Common myeloid progenitor, CD34-positive (primary cell): ENCODE results near the gene HKDC1.
A peak's percentile ranks its signal among the peaks of the same experiment; 100 is the strongest.

Source experiments
- CTCF ChIA-PET: fragments of 350-600 bp; sonication (Branson Sonifier 250); formaldehyde crosslinking; loops from one replicate; lab custom pipeline; 2021; ENCODE audit warnings: antibody characterized with exemption; lab: Charles Lee
- POLR2A ChIA-PET: fragments of 350-600 bp; sonication (Branson Sonifier 250); formaldehyde crosslinking; loops from one replicate; lab custom pipeline; 2021; ENCODE audit warnings: antibody characterized with exemption; lab: Charles Lee
- DNase-seq, 3 donors: peaks; one replicate each; pipeline versions ENCODE4 v3.0.0 to v3.0.0-alpha.2; 2013
- H3K27ac ChIP-seq, 2 experiments: 1 replicate in 1 of 2; 2 replicates in 1 of 2; pipeline ENCODE4 v1.7.0; 2013; ENCODE audit warnings: inconsistent platforms in 2 of 2, low read length in 2 of 2, mild to moderate bottlenecking in 2 of 2, low read depth in 1 of 2, moderate library complexity in 1 of 2; ENCODE audit not compliant: severe bottlenecking in 2 of 2, insufficient read depth in 1 of 2, poor library complexity in 1 of 2
- H3K27me3 ChIP-seq, 5 experiments: replicated peaks in 2 of 5; 1 replicate in 3 of 5; 2 replicates in 2 of 5; pipeline versions ENCODE4 v1.6.1 to v1.7.0; 2013; ENCODE audit warnings: low read length in 4 of 5, mild to moderate bottlenecking in 2 of 5, moderate library complexity in 2 of 5, inconsistent platforms in 1 of 5; ENCODE audit not compliant: insufficient read depth in 5 of 5, control insufficient read depth in 4 of 5
- H3K36me3 ChIP-seq, 4 experiments: 1 replicate in 2 of 4; 2 replicates in 2 of 4; pipeline versions ENCODE4 v1.6.1 to v1.7.0; 2013; ENCODE audit warnings: low read length in 3 of 4, control low read depth in 1 of 4, mild to moderate bottlenecking in 1 of 4; ENCODE audit not compliant: control insufficient read depth in 4 of 4, insufficient read depth in 4 of 4
- H3K4me1 ChIP-seq, 4 experiments: 1 replicate in 3 of 4; 2 replicates in 1 of 4; pipeline versions ENCODE4 v1.6.1 to v1.7.1; 2013; ENCODE audit warnings: low read length in 3 of 4, mild to moderate bottlenecking in 3 of 4, control low read depth in 1 of 4, inconsistent platforms in 1 of 4, moderate library complexity in 1 of 4; ENCODE audit not compliant: control insufficient read depth in 4 of 4, insufficient read depth in 4 of 4; ENCODE audit errors: control extremely low read depth in 1 of 4
- H3K4me3 ChIP-seq, 7 experiments: 1 replicate in 4 of 7; 2 replicates in 3 of 7; pipeline versions ENCODE4 v1.5.1 to v1.7.0; 2013; ENCODE audit warnings: mild to moderate bottlenecking in 7 of 7, low read length in 6 of 7, moderate library complexity in 6 of 7, inconsistent platforms in 2 of 7, low read depth in 2 of 7, control low read depth in 1 of 7; ENCODE audit not compliant: insufficient read depth in 4 of 7, control insufficient read depth in 1 of 7; ENCODE audit errors: extremely low read depth in 1 of 7
- H3K9me3 ChIP-seq, 5 experiments: 1 replicate in 4 of 5; 2 replicates in 1 of 5; pipeline versions ENCODE4 v1.6.1 to v1.7.1; 2013; ENCODE audit warnings: low read length in 4 of 5, mild to moderate bottlenecking in 2 of 5, inconsistent platforms in 1 of 5, low read depth in 1 of 5, moderate library complexity in 1 of 5; ENCODE audit not compliant: control insufficient read depth in 4 of 5, insufficient read depth in 2 of 5; ENCODE audit errors: control extremely low read depth in 1 of 5
- WGBS: methylation state at CpG from one replicate; pipeline ENCODE4 v1.1.5; 2013; ENCODE audit not compliant: insufficient coverage; 5-methylcytosine and 5-hydroxymethylcytosine counted together

Gene HKDC1

DNA sequence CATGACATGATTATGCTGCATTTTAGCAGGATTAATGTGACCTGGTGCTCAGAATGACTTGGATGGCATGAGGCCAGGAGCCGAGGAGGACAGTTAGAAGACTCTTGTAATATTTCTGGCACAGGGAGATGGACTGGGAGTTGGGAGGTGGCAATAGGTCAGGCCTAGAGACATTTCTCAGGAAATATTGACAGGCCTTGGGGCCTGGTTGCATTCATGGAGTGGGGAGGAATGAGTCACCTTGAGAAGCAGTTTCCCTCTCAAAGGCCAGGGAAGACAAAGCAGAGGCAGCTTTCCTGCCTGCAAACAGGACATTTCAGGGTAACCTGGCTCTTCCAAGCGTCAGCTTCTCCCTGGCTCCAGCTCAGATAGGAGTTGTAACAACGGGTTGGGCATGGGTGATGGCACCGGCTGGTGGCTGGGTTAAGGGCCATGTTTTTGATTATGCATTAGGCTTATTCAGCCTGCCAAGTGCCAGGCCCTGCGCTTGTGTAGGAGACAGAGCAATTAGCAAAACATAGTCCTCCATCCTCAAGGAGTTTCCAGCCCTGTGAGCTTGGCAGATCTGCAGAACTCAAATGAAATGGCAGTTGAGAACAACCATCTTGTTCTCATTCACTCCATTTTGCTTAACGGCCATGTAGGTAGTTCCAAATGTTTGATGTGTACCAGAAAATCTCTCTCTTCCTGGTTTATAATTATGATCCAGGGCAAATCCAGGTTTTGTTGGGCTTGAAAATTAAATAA is 96.4 kb downstream of the HKDC1 start:
- Histone ChIP-seq H3K36me3 (no peaks in the 10 kb centered on the region), H3K27me3 (no peaks in the 10 kb centered on the region), H3K27ac (peak overlapping the region in 1 of 2 experiments; percentile 80), H3K9me3 (no peaks in the 10 kb centered on the region), H3K4me3 (peak overlapping the region in 1 of 7 experiments; percentile 34), H3K4me1 (peaks cover 2 to 50% (median 27%) of the 10 kb centered on the region in 4 experiments)
- DNase-seq = no peak
- ChIA-PET POLR2A (no interaction called here), CTCF (interaction anchor here (0.6 to 1.8 kb wide), 5 partner anchors 8 to 87 kb away, joined by 3 to 9 read pairs (median 4); no protein-coding TSS in a partner anchor)
- WGBS = 98% methylated on average over 4 of the region's 6 CpGs
